MG63 (cell line): ENCODE results near the gene CNOT8. TPM values are rescaled to one million over a fixed set of nuclear protein-coding genes. Genes with fewer than 3 reads are reported as not detected.

Experiments used
- total RNA-seq: library from RNA; depleted of rRNA; stranded (reverse); fragments of >200 nt; shearing (Covaris generic); gene quantifications from 2 replicates; pipeline ENCODE4 v1.2.3, GENCODE V29; 2014; ENCODE audit warnings: low replicate concordance; rRNA removed

Gene CNOT8
- total RNA-seq, 1 experiment from 2014 or later = 70.7 TPM

Other genes with a start within 250 kb of the CNOT8 start
- 30.4 and 36.5 TPM in 2 replicates for gene LARP1, start 103.2 kb upstream of the CNOT8 start, total RNA-seq
- gene FAXDC2, start 8.0 kb upstream of the CNOT8 start, total RNA-seq = 0.54 TPM in 1 of 2 replicates, not detected in the other
- 36.9 and 39.6 TPM in 2 replicates for gene GEMIN5, start 79.6 kb downstream of the CNOT8 start, total RNA-seq
- 57.4 and 104 TPM in 2 replicates for gene MRPL22, start 82.4 kb downstream of the CNOT8 start, total RNA-seq
- 0.03 and 0.10 TPM in 2 replicates for gene KIF4B, start 155.1 kb downstream of the CNOT8 start, total RNA-seq